Endothelial cell of umbilical vein (primary cell): ENCODE results near the gene ALK.

Experiments
- FOS ChIP-seq: IDR thresholded peaks from 2 replicates; pipeline ENCODE4 v1.6.1; 2011; ENCODE audit warnings: mild to moderate bottlenecking, low read length, moderate library complexity, borderline replicate concordance; ENCODE audit not compliant: insufficient read depth
- JUN ChIP-seq: IDR thresholded peaks from 2 replicates; pipeline ENCODE4 v1.6.1; 2011; ENCODE audit warnings: borderline replicate concordance, low read depth; ENCODE audit not compliant: insufficient read length, insufficient read depth
- POLR2AphosphoS5 ChIP-seq: IDR thresholded peaks from 2 replicates; pipeline ENCODE4 v1.6.1; 2012; ENCODE audit warnings: low read depth, mild to moderate bottlenecking, control low read depth, low read length, moderate library complexity; ENCODE audit not compliant: insufficient read depth

DNA sequence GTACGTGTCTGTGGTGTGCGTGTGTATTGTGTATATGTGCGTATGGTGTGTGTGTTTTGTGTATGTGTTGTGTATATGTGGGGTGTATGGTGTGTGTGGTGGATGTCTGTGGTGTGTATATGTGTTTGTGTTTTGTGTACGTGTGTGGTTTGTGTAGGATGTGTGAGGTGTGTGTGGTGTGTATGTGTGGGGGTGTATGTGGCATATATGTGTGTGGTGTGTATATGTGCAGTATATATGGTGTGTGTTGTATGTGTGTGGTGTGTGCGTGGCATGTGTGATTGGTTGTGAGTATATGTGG lies 704.8 kb downstream of the ALK start:
- no peak for TF ChIP-seq FOS
- no peak for TF ChIP-seq JUN
- TF ChIP-seq POLR2AphosphoS5: no peak
